Caco-2 (cell line): ENCODE results near the gene OGFOD1. TPM values are rescaled to one million over a fixed set of nuclear protein-coding genes. Genes with fewer than 3 reads are reported as not detected.
A peak's percentile ranks its signal among the peaks of the same experiment; 100 is the strongest.

Experiments
- Bru-seq: library from RNA; stranded (reverse); fragments of 400-500 nt; gene quantifications from one replicate; lab custom pipeline; 2021; lab: Mats Ljungman, UMichigan
- BruChase-seq, 2 experiments: library from RNA; stranded (reverse); fragments of 400-500 nt; gene quantifications; one replicate each; lab custom pipeline; 2021; lab: Mats Ljungman, UMichigan
- BruUV-seq: library from RNA; stranded (reverse); fragments of 400-500 nt; replicated peaks from 2 replicates; lab custom pipeline; 2021; lab: Mats Ljungman, UMichigan
- CTCF ChIA-PET: fragments of 300-600 bp; sonication (Branson Sonifier 250); formaldehyde crosslinking; loops from one replicate; lab custom pipeline; 2022; ENCODE audit warnings: antibody characterized with exemption; lab: Charles Lee
- POLR2A ChIA-PET: fragments of 300-600 bp; sonication (Branson Sonifier 250); formaldehyde crosslinking; loops from one replicate; lab custom pipeline; 2022; ENCODE audit warnings: antibody characterized with exemption; lab: Charles Lee
- DNase-seq, 2 experiments: peaks; one replicate each; pipeline versions ENCODE4 v3.0.0 to v3.0.0-alpha.2; 2020 to 2022
- H3K27me3 ChIP-seq: replicated peaks from 2 replicates; pipeline ENCODE4 v1.6.0; 2011; ENCODE audit warnings: low read length; ENCODE audit not compliant: control insufficient read depth, insufficient read depth
- H3K36me3 ChIP-seq: 2 replicates; pipeline ENCODE4 v1.5.1; 2011; ENCODE audit warnings: low read length; ENCODE audit not compliant: control insufficient read depth, insufficient read depth
- H3K4me1 ChIP-seq: fragments of 250-450 bp; sonication (Bioruptor Pico); 2 replicates; pipeline ENCODE4 v1.5.1; 2020; ENCODE audit warnings: mild to moderate bottlenecking
- H3K4me3 ChIP-seq: 2 replicates; pipeline ENCODE4 v1.5.1; 2011; ENCODE audit warnings: low read depth, mild to moderate bottlenecking, control low read depth, low read length
- H3K9me3 ChIP-seq: fragments of 250-450 bp; sonication (Bioruptor Pico); 2 replicates; pipeline ENCODE4 v1.5.1; 2020; ENCODE audit warnings: mild to moderate bottlenecking, moderate library complexity
- H3K27ac Mint-ChIP-seq: one replicate; pipeline ENCODE4 v1.8.0; 2022; ENCODE audit warnings: mixed read lengths; ENCODE audit not compliant: unreplicated experiment
- H3K27me3 Mint-ChIP-seq: one replicate; pipeline ENCODE4 v1.8.0; 2022; ENCODE audit warnings: mixed read lengths; ENCODE audit not compliant: insufficient read depth, unreplicated experiment
- H3K36me3 Mint-ChIP-seq: one replicate; pipeline ENCODE4 v1.8.0; 2022; ENCODE audit warnings: mild to moderate bottlenecking, mixed read lengths; ENCODE audit not compliant: insufficient read depth, unreplicated experiment
- H3K4me1 Mint-ChIP-seq: one replicate; pipeline ENCODE4 v1.8.0; 2022; ENCODE audit warnings: low read depth, mixed read lengths; ENCODE audit not compliant: unreplicated experiment
- H3K4me3 Mint-ChIP-seq: one replicate; pipeline ENCODE4 v1.8.0; 2022; ENCODE audit warnings: mild to moderate bottlenecking, moderate library complexity, mixed read lengths; ENCODE audit not compliant: unreplicated experiment
- H3K9me3 Mint-ChIP-seq: one replicate; pipeline ENCODE4 v1.8.0; 2022; ENCODE audit warnings: mixed read lengths; ENCODE audit not compliant: unreplicated experiment
- intact Hi-C: fragments of 100-400 bp; cut with micrococcal nuclease; formaldehyde crosslinking; loops from one replicate; pipeline ENCODE4 v1.10.0; 2022; ENCODE audit not compliant: unreplicated experiment
- long read RNA-seq: library from polyadenylated mRNA; stranded (forward); transcript quantifications from one replicate; pipeline ENCODE4 v2.0.0, GENCODE V29; 2022
- total RNA-seq: library from RNA; stranded (reverse); gene quantifications from 2 replicates; pipeline ENCODE4 v1.2.3, GENCODE V29; 2022
- TF ChIP-seq, protein P1 (sequence below), 2 experiments: fragments of 200-600 bp in 1 of 2; IDR thresholded peaks; 1 replicate in 1 of 2; 2 replicates in 1 of 2; pipeline versions ENCODE4 v1.5.1 to v1.8.0; 2011 to 2022; ENCODE audit warnings: antibody characterized with exemption in 1 of 2, control low read depth in 1 of 2, inconsistent platforms in 1 of 2, low read depth in 1 of 2, low read length in 1 of 2, mild to moderate bottlenecking in 1 of 2, moderate library complexity in 1 of 2; ENCODE audit not compliant: insufficient read depth in 1 of 2, severe bottlenecking in 1 of 2, unreplicated experiment in 1 of 2

OGFOD1 gene
- total RNA-seq, result 75.5 and 79.0 TPM in 2 replicates
- Bru-seq, nascent RNA, result percentile 90 among the genes with signal in this experiment
- percentile 91 among the genes with signal in this experiment for BruChase-seq, experiment 1, labeled RNA remaining after a 2-hour chase
- BruChase-seq, experiment 2, labeled RNA remaining after a 6-hour chase, result percentile 87 among the genes with signal in this experiment
- long read RNA-seq, full-length matches to known transcripts, result 137 of 183 reads
- long read RNA-seq, partial matches to known transcripts, result 28 of 183 reads
- long read RNA-seq, other reads (novel, unspliced or antisense), result 18 of 183 reads

DNA sequence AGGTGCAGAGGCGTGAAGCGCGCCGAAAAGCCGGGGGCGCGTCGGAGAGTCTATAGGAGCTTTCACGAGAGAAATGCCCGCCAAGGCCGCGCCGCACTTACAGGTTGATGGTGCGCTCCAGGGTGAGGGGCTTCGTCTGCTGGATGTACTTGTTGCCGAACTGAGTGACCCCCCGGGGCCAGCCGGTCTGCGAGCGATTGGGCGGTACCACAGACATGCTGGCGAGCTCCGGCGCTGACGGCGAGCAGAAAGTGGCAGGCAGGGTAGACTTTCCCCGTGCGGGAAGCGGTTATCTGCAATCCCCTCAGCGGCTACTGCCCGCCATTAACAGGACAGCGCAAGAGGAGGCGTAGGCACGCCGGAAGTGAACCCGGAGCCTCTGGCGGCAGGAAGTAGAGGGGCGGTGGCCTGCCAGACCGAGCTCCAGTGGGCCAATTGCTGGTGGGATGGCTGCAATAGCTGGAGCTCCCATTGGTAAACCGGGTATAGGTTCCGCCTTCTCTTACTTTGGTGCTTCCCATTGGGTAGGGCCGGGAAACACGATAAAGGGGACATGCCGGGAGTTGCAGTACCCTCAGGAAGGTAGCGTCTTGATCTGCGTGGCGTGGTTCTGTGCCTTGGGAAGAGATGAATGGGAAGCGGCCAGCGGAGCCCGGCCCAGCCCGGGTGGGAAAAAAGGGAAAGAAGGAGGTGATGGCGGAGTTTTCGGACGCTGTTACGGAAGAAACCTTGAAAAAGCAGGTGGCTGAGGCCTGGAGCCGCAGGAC, at the start of gene OGFOD1, which contains the start of gene NUDT21:
Gene OGFOD1 (plus strand): TSS at position 569 of the 767 bp plus-strand sequence. CDS start 59 bp downstream, at position 628.
Gene NUDT21 (minus strand): TSS at position 347 of the 767 bp plus-strand sequence. CDS start 130 bp downstream, at position 217.
- H3K27me3 ChIP-seq, result no peaks in the 10 kb centered on the region
- ChIA-PET CTCF (interaction anchor here (0.5 to 1.0 kb wide), 7 partner anchors 41 to 400 kb away, joined by 4 to 7 read pairs (median 6); no protein-coding TSS in a partner anchor), POLR2A (interaction anchor here (0.5 to 1.0 kb wide), 12 partner anchors 9 to 1047 kb away, joined by 3 to 6 read pairs (median 4); partner anchors contain the start of gene MT2A)
- no TSS peak for BruUV-seq
- H3K9me3 ChIP-seq, result no peaks in the 10 kb centered on the region
- TF ChIP-seq, protein P1, sequence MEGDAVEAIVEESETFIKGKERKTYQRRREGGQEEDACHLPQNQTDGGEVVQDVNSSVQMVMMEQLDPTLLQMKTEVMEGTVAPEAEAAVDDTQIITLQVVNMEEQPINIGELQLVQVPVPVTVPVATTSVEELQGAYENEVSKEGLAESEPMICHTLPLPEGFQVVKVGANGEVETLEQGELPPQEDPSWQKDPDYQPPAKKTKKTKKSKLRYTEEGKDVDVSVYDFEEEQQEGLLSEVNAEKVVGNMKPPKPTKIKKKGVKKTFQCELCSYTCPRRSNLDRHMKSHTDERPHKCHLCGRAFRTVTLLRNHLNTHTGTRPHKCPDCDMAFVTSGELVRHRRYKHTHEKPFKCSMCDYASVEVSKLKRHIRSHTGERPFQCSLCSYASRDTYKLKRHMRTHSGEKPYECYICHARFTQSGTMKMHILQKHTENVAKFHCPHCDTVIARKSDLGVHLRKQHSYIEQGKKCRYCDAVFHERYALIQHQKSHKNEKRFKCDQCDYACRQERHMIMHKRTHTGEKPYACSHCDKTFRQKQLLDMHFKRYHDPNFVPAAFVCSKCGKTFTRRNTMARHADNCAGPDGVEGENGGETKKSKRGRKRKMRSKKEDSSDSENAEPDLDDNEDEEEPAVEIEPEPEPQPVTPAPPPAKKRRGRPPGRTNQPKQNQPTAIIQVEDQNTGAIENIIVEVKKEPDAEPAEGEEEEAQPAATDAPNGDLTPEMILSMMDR (IDR thresholded peaks at IDR 0.05; ENCODE audit: insufficient read depth in 1 of 2, low read depth in 1 of 2, low read length in 1 of 2, severe bottlenecking in 1 of 2, unreplicated experiment in 1 of 2), result no peak
- intact Hi-C loops, result loop anchor here (1.0 kb wide), 2 partner anchors 26 to 42 kb away; partner anchors contain the start of gene AMFR
- peak within 1 kb of the TSS; percentile 81 for H3K4me3 Mint-ChIP-seq
- peaks cover 29% of the 10 kb centered on the region for H3K4me1 Mint-ChIP-seq
- H3K36me3 ChIP-seq, result no peaks in the 10 kb centered on the region
- H3K36me3 Mint-ChIP-seq, result peaks cover 50% of the 10 kb centered on the region
- no peaks in the 10 kb centered on the region for H3K27me3 Mint-ChIP-seq
- peak within 1 kb of the TSS; percentile 62 for H3K4me3 ChIP-seq
- no peaks in the 10 kb centered on the region for H3K9me3 Mint-ChIP-seq
- peak within 1 kb of the TSS; percentile 90 for H3K27ac Mint-ChIP-seq
- H3K4me1 ChIP-seq, result peaks cover 32% of the 10 kb centered on the region
- peak; percentile 98 for DNase-seq

DNA sequence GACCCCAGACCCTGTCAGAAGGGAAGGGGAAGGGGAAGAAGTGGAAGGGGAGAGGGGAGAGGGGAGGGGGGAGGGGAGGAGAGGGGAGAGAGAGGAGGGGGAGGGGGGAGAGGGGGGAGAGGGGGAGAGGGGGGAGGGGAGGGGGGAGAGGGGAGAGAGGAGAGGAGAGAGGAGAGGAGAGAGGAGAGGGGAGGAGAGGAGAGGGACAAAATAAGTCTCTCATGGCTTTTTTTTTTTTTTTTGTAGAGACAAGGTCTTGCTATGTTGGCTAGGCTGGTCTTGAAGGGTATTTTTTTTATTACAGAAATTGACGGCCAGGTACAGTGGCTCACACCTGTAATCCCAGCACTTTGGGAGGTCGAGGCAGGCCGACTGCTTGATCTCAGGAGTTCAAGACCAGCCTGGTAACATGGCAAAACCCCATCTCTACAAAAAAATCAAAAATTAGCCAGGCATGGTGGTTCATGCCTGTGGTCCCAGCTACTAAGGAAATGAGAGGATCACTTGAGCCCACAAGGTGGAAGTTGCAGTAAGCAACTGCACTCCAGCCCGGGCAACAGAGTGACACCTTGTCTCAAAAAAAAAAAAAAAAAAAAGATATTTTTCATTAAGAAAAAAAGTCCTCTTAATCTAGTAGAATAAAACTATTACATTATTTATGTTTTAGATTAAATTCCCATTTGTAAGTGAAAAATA, 45.2 kb upstream of the OGFOD1 start:
- intact Hi-C loops, result no loop called here
- peaks cover 7% of the 10 kb centered on the region for H3K4me1 Mint-ChIP-seq
- CTCF ChIA-PET, result no interaction called here
- Histone ChIP-seq H3K36me3 (0 out of 2 replicates have a peak, but pooled peaks cover 3% of the 10 kb centered on the region), H3K9me3 (no peaks in the 10 kb centered on the region), H3K4me1 (no peaks in the 10 kb centered on the region), H3K4me3 (no peak overlapping the region), H3K27me3 (no peaks in the 10 kb centered on the region)
- TF ChIP-seq, protein P1 (IDR thresholded peaks at IDR 0.05; ENCODE audit: insufficient read depth in 1 of 2, low read depth in 1 of 2, low read length in 1 of 2, severe bottlenecking in 1 of 2, unreplicated experiment in 1 of 2), result no peak
- BruUV-seq, result no TSS peak
- no peak for DNase-seq
- no peaks in the 10 kb centered on the region for H3K9me3 Mint-ChIP-seq
- H3K27ac Mint-ChIP-seq, result no peak overlapping the region
- no peak overlapping the region for H3K4me3 Mint-ChIP-seq
- POLR2A ChIA-PET, result no interaction called here
- H3K27me3 Mint-ChIP-seq, result no peaks in the 10 kb centered on the region
- peaks cover 57% of the 10 kb centered on the region for H3K36me3 Mint-ChIP-seq
